Midbrain (tissue), 1 donor: ENCODE results near the gene ATP1A3.

ENCODE experiments used
- DNase-seq: peaks from one replicate; lab custom pipeline; 2025; lab: John Stamatoyannopoulos, UW

ATP1A3 gene

DNA sequence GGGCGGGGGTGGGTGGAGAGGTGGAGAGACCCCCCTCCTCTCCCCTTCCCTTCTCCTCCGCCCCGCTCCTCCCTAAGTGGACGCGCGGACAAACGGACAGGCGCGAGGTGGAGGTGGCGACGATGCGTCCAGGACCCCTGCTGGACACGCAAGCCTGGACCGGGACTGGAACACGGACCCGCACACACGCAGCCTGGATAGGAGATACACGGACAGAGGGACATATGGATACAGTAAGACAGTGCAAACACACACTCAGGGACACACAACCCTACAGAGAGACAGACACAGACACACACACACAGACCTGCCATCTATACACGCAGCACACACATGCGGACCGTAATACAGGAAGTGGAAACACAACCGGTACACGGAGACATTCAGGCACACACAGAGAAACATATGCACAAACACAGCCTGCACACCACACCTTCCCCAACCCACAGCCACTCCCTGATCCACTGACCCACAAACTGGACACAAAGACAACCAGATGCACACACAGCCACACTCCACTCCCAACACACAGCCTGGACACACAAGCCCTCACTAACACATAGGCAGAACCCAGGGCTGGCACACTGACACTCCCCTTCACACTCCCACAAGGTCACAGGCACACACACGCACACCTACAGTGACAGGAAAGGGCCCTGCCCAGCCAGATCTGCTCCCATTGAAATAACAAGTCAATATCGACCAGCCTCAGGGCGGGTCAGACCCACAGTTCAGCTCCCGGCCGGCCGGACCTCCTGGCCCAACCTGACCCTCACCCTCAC is 65.1 kb downstream of the ATP1A3 start:
- no peak for DNase-seq

DNA sequence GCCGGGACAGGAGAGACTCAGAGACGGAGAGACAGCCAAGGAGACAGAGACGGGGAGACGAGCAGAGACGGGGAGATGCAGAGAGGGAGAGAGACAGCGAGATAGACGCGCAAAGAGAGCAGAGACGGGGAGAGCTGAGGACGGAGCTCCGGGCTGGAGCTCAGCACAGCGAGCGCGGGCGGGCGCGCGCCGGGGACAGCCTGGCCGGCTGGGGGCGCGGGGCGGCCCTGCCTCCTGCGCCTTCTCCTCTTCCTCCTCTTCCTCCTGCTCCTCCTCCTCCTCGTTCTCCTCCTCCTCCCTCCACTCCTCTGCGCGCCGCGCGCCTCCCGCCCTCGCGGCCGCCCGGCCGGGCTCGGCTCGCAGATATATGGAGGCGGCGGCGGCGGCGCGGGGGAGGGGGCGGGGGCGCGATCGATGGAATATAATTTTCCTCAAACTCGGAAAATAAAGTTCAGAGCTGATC is 65.8 kb downstream of the ATP1A3 start, which contains the start of gene ERFL:
ERFL (minus strand) TSS at position 229 of the 463 bp plus-strand sequence. CDS start 15,530 bp downstream, outside the sequence.
- no peak for DNase-seq

DNA sequence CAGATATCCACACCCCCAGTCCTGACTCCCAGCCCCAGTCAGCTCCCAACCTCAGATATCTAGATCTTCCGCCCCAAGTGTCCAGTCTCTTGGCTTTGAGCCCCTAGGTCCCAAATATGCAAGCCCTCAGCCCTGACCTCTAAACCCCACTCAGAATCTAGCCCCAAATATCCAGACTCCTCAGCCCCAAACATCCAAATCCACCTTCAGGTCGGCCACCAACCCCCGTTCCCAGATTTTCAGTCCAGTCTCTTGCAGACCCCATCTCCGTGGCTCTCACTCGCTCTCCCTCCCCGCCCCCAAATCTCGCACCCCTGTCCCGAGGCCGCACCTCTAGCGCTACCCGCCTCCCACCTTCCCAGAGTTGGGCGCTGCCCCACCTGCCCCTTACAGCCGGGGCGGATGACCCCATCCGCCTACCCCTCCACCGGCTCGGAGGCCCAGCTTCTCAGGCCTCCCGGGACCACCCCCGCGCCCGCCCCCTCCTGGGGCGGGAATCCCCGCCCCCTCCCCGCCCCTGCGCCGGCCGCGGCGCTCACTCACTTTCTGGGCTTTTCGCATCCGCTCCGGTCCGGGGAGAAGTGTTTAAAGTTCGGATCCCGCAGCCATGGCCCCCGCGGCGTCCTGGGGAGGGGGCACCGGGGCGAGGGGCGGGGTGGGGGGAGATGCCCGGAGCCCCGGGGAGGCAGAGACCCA is 66.4 kb downstream of the ATP1A3 start:
- DNase-seq = no peak

DNA sequence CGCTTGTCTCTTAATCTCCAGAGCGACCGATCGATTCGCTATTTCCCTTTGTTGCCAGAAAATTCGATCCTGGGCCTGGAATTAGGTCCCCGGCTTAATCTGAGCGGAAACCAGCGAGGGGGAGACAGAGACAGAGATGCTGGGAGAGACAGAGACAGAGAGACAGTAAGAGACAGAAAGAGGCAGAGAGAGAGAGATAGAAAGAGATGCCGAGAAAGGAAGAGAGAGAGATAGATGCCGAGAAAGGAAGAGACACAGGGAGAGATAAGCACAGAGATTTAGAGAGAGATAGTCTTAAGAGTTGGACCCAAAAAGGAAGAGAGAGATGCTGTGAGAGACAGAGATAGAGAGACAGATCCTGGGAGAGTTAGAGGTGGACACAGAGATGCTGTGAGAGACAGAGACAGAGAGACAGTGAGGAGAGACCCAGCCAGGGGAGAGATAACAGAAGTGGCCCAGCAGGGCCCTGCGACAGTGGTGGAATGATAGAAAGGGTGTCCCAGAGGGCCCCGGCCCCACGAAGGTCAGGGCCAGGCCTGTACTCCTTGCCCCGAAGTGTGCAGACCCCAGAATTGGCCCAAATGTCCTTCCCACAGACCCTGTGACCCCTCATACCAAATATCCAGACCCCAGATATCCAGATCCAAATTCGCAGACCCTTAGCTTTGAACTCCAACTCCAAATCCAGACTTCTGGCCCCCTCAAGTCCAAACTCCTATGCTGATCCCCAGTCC is 67.1 kb downstream of the ATP1A3 start:
- DNase-seq = no peak

DNA sequence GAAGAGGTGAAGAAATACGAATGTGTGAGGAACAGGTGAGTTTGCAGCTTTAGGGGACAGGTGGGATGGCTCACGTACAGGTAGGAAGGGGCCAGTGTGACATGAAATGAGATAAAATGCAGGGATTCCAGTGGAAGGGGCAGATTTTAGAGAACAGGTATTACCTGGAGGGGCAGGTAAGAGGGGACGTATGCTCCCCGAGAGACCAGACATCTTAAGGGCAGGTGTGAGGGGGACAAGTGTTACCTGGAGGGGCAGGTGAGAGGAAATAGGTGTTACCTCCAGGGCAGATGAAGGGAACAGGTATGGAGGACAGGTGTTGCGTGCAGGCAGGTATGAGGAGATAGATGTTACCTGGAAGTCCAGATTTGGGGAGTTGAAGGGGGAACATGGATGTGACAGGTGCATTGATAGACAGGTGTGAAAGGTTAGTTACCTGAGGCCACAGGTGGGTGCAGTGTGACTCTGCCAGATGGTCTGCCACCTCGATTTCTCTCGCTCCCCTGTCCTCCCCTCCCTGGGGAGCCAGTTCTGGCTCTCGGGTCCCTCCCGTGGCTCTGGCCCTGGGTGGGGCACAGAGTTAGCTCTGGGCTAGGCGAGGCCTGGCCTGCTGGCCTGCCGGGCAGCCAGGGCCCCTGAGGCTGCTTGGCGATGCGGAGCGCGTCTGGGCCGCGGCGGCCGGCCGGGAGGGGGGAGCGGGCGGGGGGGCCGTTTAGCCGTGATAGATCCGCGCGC is 67.8 kb downstream of the ATP1A3 start:
- DNase-seq = no peak

DNA sequence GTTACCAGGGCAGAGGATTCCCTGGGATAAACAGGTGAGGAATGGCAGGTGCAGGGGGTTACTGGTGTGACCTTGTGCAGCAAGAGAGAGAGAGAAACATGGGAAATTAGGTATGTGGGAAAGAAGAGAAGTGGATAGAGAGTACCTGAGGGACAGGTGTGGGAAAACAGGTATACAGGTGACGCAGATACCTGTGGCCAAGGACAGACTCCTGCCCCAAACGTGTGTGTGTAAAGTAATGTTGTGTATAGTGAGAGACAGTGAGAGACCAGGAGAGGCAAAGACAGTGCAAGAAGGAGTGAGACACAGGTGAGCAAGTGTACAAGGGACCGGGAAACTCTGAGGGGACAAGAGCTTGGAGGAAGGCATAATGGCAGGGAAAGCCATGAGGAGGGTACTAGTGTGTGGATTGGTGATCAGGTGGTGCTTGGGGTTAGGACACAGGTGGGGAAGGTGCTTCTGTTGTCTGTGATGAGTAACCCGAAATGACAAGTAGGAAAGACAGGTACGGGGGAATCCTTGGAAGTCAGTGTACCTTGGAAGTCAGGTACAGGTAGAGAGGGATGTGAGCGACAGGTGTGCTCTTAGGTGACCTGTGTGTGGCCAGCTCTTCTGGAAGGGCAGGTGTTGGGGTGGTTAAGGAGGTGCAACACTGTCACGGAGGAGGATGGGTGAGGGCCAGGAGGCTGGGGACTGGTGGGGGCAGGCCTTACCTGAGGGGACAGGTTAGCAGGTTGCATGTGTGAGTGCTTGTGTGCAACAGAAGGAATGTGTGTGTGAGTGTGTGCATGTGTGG is 68.6 kb downstream of the ATP1A3 start:
- no peak for DNase-seq

DNA sequence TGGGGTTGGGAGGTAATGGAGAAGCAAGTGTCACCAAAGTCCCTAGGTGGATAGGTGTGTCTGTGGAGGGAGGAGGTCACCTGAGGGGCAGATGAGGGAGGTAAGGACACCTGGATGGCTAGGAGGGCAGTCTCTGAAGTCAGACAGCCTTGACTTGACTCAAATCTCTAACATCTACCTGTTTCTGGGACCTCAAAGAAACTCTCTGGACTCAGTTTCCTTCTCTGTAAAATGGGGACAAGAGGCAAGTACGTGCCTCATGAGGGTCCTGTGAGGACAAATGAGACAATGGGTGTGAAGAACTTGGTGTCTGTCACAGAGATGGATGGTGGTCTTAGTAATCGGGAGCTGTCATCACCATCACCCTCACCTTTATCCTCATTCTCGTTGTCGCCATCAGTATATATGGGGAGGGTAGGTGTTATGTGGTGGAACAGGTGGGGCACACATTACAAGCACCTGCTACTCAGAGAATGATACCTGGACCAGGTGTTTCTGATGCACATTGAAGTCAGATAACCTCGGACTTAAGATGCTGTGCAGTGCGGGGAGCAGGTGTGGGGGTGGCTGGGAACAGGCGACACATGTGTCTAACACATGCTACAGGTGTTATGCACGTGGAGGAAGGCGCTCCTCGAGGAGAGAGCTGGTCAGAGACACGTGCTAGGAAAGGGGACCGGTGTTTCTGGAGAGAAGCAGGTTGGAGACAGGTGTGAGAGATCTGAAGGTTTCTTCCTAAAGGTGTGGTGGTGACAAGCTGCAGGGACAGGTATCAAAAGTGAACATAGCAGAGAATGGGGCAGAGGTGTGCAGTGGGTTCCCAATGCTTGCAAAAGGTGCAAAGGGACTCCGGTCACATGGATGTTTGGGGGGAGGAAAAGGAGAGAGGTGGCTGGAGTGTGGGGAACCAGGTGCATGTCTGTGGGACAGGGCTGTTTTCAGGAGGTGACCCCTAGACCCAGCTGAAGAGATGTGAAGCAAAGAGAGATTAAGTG is 69.6 kb downstream of the ATP1A3 start:
- DNase-seq = no peak

DNA sequence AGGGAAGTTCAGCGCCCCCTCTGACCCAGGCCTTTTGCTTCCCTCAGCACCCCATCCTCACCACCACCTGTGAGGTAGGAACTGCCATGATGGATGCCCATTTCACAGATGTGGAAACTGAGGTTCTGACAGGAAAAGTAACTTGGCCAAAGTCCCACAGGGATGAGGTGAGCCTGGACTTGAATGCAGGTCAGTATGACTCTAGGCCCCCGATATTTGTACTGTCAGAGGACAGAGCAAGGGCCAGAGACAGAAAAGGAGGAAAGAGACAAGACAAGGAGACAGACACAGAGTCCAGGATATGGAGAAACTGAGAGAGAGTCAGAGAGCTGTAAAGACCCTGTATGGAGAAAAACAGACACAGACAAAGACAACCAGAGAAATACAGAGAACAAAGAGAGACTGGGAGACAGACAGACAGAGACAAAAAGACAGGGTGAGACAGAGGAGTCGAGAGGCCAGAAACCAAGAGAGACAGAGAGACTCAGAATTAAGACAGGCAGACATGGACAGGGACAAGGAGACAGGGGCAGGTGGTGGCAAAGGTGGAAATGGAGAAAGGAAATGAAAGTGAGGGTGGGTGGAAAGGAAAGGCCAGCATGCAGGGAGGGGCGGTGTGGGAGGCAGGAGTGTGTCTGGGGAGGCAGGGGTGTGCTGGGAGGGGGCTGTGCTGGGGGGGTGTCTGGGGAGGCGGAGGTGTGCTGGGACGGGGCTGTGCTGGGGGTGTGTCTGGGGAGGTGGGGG is 70.8 kb downstream of the ATP1A3 start:
- DNase-seq = no peak

DNA sequence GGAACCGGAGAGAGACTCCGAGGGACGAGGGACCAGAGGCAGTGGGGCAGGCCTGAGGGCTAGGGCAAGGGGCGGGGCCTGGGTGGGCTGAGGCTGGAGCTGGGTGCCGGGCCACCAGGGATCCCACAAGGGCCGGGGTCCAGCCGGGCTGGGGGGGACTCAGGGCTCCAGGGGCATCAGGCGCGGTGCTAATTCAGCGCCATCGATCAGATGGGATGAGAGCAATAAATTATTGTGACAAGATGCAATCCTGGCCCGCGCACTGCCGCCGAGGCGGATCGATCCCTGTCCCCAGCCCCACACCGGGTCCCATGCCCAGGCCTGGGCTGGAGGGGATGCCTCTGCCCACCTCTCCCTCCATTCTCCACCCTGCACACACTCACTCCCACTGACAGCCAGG is 71.4 kb downstream of the ATP1A3 start:
- DNase-seq = no peak

DNA sequence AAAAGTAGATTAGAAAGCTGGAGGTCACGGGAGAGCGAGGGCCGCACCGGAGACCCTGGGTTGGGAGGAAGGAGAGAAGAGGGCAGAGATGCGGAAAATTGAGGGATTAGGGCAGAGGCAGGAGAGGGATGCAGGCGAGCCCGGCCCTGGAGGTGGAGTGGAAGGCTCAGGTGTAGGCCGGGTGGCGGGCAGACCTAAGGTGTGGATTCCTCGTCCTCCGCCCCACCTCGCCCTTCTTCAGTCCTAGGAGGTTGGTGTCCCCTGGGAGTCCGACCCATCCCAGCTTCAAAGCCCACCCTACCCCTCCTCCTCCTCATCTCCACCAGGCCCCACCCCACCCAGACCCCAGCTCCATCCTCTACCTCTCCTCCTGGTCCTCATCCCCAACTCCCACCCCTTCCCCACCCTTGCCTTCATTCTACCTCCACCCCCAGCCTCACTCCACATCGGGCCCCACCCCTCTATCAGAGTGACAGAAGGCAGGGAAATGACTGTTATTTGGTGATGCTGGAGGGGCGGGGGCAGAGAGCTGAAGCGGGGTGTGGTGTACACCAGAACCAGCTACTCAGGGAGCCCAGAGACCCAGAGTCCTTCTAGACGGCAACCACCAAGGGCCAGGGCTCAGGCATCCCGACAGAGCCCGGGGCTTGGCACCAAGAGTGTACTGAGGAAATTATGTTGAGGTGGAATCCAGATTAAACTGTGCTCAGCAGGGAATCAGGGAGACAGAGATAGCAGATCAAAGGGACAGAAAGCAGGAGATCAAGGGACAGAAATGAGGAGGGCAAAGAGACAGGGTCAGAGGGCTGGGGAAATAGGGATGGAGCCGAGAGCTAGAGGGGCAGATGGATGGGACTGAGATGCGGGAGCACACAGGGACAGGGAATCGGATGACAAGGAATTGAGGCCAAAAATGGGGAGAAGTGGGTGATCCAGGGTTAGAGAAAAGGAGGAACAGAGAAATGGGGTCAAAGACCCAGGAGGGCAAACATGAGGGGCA is 72.2 kb downstream of the ATP1A3 start:
- no peak for DNase-seq

DNA sequence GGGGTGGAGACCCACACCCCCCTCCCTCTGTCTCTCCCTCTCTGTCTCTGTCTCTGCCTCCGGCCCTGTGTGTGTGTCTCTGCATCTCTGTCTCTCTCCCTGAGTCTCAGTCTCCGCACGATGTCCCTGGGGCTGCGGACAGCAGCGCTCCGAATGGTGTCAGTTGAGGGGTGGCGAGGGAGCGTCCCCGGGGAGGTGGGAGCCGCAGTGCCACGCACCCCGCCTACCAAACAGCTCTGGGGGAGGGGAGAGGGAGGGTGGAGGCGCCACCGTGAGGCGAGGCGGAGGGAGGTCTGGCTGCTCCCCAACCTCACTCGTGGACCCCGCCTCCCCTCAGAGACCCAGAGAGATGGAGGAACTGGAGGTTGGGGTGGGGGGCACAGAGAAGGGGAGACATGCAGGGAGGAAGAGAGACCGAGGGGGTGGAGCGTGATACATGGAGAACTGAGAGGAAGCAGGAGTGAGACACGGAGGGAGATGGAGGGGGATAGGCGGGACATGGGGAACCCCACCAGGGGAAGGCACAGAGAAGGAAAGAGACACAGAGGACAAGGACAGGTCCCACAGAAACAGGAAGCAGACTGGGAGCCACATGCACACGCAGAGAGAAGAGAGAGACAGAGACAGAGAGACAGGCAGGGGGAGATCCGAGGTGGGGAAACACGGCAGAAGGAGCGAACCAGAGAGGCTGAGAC is 73.0 kb downstream of the ATP1A3 start:
- no peak for DNase-seq

DNA sequence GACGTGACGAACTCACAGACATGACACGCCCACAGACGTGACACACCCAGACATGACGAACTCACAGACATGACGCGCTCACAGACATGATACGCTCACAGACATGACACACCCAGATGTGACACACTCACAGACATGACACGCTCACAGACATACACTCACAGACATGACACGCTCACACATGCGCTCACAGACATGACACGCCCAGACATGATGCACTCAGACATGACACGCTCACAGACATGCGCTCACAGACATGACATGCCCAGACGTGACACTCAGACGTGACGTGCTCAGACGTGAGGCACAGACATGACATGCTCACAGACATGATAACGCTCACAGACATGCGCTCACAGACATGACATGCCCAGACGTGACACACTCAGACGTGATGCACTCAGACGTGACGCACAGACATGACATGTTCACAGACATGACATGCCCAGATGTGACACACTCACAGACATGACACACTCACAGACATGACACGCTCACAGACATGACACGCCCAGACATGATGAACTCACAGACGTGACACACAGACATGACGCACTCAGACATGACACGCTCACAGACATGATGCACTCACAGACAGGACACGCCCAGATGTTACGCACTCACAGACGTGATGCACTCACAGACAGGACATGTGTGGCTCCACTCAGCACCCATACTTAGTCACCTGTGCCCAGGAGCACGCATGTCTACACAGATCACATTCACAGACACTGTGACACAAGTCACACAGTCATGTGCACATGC is 73.9 kb downstream of the ATP1A3 start:
- DNase-seq = no peak

DNA sequence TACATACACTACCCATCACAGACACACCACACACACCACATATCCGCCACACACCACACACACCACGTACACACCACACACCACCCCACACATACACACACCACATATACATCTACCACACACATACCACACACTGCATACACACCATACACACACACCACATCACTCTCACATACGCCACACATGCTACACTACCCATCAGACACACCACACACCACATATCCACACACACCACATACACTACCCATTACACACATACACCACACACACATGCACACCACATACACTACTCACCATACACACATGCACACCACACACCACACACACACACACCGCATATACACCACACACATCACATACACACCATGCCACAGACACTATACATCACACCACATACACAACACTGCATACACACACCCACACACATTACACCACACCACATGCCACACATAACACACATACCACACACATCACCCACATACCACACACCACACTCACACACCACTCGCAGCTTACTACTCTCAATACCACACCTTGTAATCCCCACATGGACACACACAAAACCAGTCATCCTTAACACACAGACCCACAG is 75.3 kb downstream of the ATP1A3 start:
- DNase-seq = no peak

DNA sequence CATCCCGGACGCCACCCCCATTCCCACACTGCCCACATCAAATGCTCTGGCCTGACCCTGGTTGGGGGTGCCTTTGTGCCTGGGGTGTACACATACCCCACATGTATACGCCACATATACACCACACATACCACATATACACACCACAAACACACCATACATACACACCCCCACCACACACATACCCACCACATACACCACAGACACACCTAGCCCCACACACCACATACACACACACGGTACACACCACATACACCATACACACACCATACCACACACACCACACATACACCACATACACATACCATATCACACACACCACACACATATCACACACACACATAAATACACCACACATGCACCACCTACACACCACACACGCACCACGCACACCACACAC is 75.9 kb downstream of the ATP1A3 start:
- no peak for DNase-seq

DNA sequence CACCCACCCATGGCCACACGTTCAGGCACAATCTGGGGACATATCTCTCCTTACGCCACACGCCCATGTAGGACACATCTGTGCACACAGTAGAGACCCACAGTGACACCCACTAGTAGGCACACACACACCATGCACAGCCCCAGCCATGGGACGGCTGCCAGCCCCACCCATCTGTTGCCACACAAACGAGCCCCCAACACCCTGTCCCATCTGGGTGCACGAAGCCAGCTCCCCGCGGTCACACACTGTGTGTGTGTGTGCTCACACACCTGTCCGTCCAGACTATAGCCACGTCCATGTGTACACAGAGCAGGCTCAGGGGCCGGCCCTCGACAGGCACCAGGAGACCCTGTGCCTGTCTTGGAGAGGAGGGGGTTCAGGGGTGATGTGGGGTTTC is 76.4 kb downstream of the ATP1A3 start:
- no peak for DNase-seq
